HL-60 (cell line): ENCODE measurements around the gene SMAP1.

ENCODE experiments used
- DNase-seq, 2 experiments: peaks; one replicate each; pipeline ENCODE4 v3.0.0-alpha.2; 2010 to 2020; ENCODE audit warnings: low read depth in 1 of 2, low spot score in 1 of 2
- H3K27ac ChIP-seq: fragments of 250-450 bp; sonication (Bioruptor Pico); replicated peaks from 2 replicates; pipeline ENCODE4 v1.5.1; 2020; ENCODE audit warnings: mild to moderate bottlenecking, moderate library complexity
- H3K27me3 ChIP-seq: fragments of 250-450 bp; sonication (Bioruptor Pico); 2 replicates; pipeline ENCODE4 v1.5.1; 2021; ENCODE audit warnings: mild to moderate bottlenecking, moderate library complexity; ENCODE audit not compliant: insufficient read depth, poor library complexity, severe bottlenecking
- H3K4me3 ChIP-seq: replicated peaks from 2 replicates; pipeline ENCODE4 v1.5.1; 2011; ENCODE audit warnings: mild to moderate bottlenecking, control low read depth, low read length; ENCODE audit not compliant: insufficient read depth
- GABPA ChIP-seq: IDR thresholded peaks from 2 replicates; pipeline ENCODE4 v1.6.1; 2012; ENCODE audit warnings: low read depth
- POLR2AphosphoS5 ChIP-seq: IDR thresholded peaks from 2 replicates; pipeline ENCODE4 v1.6.1; 2012; ENCODE audit warnings: low read depth
- SPI1 ChIP-seq: IDR thresholded peaks from 2 replicates; pipeline ENCODE4 v1.6.1; 2012; ENCODE audit warnings: low read depth, mild to moderate bottlenecking, borderline replicate concordance
- TF ChIP-seq, protein P1 (sequence below): IDR thresholded peaks from one replicate; pipeline ENCODE4 v1.5.1; 2011; ENCODE audit warnings: low read length, control low read depth, inconsistent platforms; ENCODE audit not compliant: insufficient read depth
- TF ChIP-seq, protein P2 (sequence below): IDR thresholded peaks from 2 replicates; pipeline ENCODE4 v1.6.1; 2012; ENCODE audit warnings: low read depth; ENCODE audit not compliant: insufficient replicate concordance

SMAP1 gene

DNA sequence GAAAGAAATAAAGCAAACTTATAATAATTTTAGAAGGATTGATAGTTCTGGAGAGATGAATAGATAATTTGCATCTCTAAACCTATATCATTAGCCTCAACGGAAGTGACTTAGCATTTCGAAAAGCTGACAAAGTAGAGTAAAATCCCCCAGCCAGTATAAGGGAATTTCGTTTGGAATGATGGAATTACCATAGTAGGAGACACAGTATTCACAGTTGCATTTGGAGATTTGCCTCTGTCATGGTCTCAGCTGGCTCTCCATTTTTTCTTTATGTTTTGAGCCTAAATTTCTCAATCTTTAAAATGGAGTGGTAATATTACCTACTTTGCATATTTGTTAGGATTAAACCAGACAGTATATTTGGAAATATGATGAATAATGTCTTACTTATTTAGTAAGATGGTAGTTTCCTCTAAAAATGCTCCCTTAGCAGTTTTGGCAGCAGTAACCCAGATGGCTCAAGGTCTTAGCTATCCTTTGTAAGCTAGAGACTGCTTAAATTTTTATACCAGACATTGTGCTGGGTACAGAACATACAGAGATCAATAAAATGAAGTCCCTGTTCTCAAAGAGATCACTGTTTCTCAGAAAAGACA lies 58.2 kb downstream of the SMAP1 start:
- TF ChIP-seq, protein P1, sequence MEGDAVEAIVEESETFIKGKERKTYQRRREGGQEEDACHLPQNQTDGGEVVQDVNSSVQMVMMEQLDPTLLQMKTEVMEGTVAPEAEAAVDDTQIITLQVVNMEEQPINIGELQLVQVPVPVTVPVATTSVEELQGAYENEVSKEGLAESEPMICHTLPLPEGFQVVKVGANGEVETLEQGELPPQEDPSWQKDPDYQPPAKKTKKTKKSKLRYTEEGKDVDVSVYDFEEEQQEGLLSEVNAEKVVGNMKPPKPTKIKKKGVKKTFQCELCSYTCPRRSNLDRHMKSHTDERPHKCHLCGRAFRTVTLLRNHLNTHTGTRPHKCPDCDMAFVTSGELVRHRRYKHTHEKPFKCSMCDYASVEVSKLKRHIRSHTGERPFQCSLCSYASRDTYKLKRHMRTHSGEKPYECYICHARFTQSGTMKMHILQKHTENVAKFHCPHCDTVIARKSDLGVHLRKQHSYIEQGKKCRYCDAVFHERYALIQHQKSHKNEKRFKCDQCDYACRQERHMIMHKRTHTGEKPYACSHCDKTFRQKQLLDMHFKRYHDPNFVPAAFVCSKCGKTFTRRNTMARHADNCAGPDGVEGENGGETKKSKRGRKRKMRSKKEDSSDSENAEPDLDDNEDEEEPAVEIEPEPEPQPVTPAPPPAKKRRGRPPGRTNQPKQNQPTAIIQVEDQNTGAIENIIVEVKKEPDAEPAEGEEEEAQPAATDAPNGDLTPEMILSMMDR, result no peak
- TF ChIP-seq GABPA (no peak), POLR2AphosphoS5 (no peak), SPI1 (no peak)
- TF ChIP-seq, protein P2, sequence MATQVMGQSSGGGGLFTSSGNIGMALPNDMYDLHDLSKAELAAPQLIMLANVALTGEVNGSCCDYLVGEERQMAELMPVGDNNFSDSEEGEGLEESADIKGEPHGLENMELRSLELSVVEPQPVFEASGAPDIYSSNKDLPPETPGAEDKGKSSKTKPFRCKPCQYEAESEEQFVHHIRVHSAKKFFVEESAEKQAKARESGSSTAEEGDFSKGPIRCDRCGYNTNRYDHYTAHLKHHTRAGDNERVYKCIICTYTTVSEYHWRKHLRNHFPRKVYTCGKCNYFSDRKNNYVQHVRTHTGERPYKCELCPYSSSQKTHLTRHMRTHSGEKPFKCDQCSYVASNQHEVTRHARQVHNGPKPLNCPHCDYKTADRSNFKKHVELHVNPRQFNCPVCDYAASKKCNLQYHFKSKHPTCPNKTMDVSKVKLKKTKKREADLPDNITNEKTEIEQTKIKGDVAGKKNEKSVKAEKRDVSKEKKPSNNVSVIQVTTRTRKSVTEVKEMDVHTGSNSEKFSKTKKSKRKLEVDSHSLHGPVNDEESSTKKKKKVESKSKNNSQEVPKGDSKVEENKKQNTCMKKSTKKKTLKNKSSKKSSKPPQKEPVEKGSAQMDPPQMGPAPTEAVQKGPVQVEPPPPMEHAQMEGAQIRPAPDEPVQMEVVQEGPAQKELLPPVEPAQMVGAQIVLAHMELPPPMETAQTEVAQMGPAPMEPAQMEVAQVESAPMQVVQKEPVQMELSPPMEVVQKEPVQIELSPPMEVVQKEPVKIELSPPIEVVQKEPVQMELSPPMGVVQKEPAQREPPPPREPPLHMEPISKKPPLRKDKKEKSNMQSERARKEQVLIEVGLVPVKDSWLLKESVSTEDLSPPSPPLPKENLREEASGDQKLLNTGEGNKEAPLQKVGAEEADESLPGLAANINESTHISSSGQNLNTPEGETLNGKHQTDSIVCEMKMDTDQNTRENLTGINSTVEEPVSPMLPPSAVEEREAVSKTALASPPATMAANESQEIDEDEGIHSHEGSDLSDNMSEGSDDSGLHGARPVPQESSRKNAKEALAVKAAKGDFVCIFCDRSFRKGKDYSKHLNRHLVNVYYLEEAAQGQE, result no peak
- Histone ChIP-seq H3K27ac (no peak overlapping the region), H3K4me3 (no peak overlapping the region), H3K27me3 (no peaks in the 10 kb centered on the region)
- no peak for DNase-seq

DNA sequence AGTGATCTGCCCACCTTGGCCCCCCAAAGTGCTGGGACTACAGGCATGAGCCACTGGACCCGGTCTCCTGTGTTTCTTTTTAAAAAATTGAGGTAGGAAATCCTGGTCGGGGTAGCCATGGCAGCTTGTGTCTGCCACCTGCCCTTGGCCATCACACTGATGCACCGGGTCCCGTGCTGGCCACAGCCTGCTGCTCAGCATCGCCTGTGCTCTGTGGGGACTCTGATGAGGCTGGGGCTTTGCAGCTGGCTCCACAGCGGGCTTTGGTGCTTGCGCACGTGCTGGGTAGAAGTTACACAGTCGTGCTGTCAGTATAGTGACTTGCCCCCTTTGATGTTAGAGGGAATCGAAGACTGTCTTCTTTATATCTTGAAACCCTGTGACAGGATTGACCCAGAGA lies 66.7 kb downstream of the SMAP1 start:
- TF ChIP-seq, protein P1, result no peak
- TF ChIP-seq SPI1, result no peak
- no peak for TF ChIP-seq GABPA
- TF ChIP-seq, protein P2, result no peak
- TF ChIP-seq POLR2AphosphoS5, result no peak
- DNase-seq, result no peak
- Histone ChIP-seq H3K27me3 (no peaks in the 10 kb centered on the region), H3K4me3 (no peak overlapping the region), H3K27ac (no peak overlapping the region)

DNA sequence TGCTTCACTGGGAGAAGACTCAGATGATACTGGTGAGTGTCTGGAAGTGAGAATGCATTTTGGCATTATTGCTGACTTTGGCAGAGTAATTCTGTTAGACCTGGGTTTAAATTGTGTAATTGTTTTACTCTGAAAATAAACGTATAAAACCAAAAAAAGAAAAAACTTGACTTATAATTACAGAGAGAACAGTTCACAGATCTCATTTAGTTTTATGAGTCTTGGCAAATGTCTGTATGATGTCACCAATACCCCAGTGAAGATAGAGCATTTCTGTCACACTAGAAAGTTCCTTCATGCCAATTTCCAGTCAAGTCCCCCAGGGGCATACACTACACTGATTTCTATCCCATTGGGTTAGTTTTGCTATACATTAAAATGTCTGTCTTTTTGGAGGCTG lies 67.3 kb downstream of the SMAP1 start:
- no peaks in the 10 kb centered on the region for H3K27me3 ChIP-seq
- DNase-seq, result no peak
- no peak for TF ChIP-seq SPI1
- TF ChIP-seq, protein P2, result no peak
- TF ChIP-seq, protein P1, result no peak
- H3K4me3 ChIP-seq, result no peak overlapping the region
- no peak overlapping the region for H3K27ac ChIP-seq
